ENCODE results near the gene SMIM14. TPM values are rescaled to one million over a fixed set of nuclear protein-coding genes. Genes with fewer than 3 reads are reported as not detected.
"Not testable (repeated sequence)": the region's sequence is repeated elsewhere in the genome, so short reads cannot be mapped to it uniquely, and the experiment has no call there.

SMIM14 gene
- total RNA-seq, 1 experiment from 2014 or later, result 1.8 TPM

GRCh38 chr4:39648213-39648612 lies 9.5 kb upstream of the SMIM14 start:
- DNase-seq (ENCODE audit: low read depth), result no peak

GRCh38 chr4:39642885-39643552 lies 4.4 kb upstream of the SMIM14 start:
- DNase-seq (ENCODE audit: low read depth), result no peak

GRCh38 chr4:39641451-39641850 lies 2.8 kb upstream of the SMIM14 start:
- no peak for DNase-seq (ENCODE audit: low read depth)

- peak; percentile 54 for DNase-seq (ENCODE audit: low read depth)
Observed at GRCh38 chr4:39637586-39638353, 895 bp downstream of the SMIM14 start.

GRCh38 chr4:39637221-39637585 lies 1.5 kb downstream of the SMIM14 start:
- DNase-seq (ENCODE audit: low read depth), result no peak

GRCh38 chr4:39636531-39637184 lies 2.0 kb downstream of the SMIM14 start:
- DNase-seq (ENCODE audit: low read depth), result peak; percentile 20

- DNase-seq (ENCODE audit: low read depth), result no peak
Observed at GRCh38 chr4:39635023-39635422, 3.6 kb downstream of the SMIM14 start.

- DNase-seq (ENCODE audit: low read depth), result no peak
Observed at GRCh38 chr4:39631700-39632079, 7.0 kb downstream of the SMIM14 start.

GRCh38 chr4:39627413-39627812 lies 11.3 kb downstream of the SMIM14 start:
- no peak for DNase-seq (ENCODE audit: low read depth)

- no peak for DNase-seq (ENCODE audit: low read depth)
Observed at GRCh38 chr4:39626913-39627312, 11.8 kb downstream of the SMIM14 start.

- no peak for DNase-seq (ENCODE audit: low read depth)
Observed at GRCh38 chr4:39626261-39626660, 12.4 kb downstream of the SMIM14 start.

GRCh38 chr4:39621582-39621981 lies 17.1 kb downstream of the SMIM14 start:
- DNase-seq (ENCODE audit: low read depth), result peak; percentile 88

- DNase-seq (ENCODE audit: low read depth), result no peak
Observed at GRCh38 chr4:39620551-39621313, 17.9 kb downstream of the SMIM14 start.

GRCh38 chr4:39617534-39617933 lies 21.1 kb downstream of the SMIM14 start:
- DNase-seq (ENCODE audit: low read depth), result no peak

GRCh38 chr4:39616651-39617050 lies 22.0 kb downstream of the SMIM14 start:
- DNase-seq (ENCODE audit: low read depth), result peak; percentile 65

- DNase-seq (ENCODE audit: low read depth), result not testable (repeated sequence)
Observed at GRCh38 chr4:39616112-39616511, 22.6 kb downstream of the SMIM14 start.

- DNase-seq (ENCODE audit: low read depth), result peak; percentile 64
Observed at GRCh38 chr4:39614487-39615162, 24.0 kb downstream of the SMIM14 start.

GRCh38 chr4:39613093-39613656 lies 25.5 kb downstream of the SMIM14 start:
- DNase-seq (ENCODE audit: low read depth), result peak; percentile 27

- DNase-seq (ENCODE audit: low read depth), result peak; percentile 34
Observed at GRCh38 chr4:39609454-39609931, 29.2 kb downstream of the SMIM14 start.

- no peak for DNase-seq (ENCODE audit: low read depth)
Observed at GRCh38 chr4:39608451-39608850, 30.2 kb downstream of the SMIM14 start.

- DNase-seq (ENCODE audit: low read depth), result no peak
Observed at GRCh38 chr4:39606747-39607146, 31.9 kb downstream of the SMIM14 start.

Data from HT1080 (cell line).